Heart right ventricle (tissue), 16 donors: Measurements from ENCODE around the gene KHSRP. TPM values are rescaled to one million over a fixed set of nuclear protein-coding genes. Genes with fewer than 3 reads are reported as not detected.
"Not testable (repeated sequence)": the region's sequence is repeated elsewhere in the genome, so short reads cannot be mapped to it uniquely, and the experiment has no call there.

Source experiments
- ATAC-seq, 8 donors: fragments of 200-7000 bp; cut with Tn5 transposase; one replicate each; pipeline ENCODE4 v1.9.1; 2020; ENCODE audit warnings: mild to moderate bottlenecking in 8 of 8, moderate library complexity in 8 of 8, moderate number of reproducible peaks in 1 of 8
- DNase-seq, 2 donors: peaks; one replicate each; pipeline ENCODE4 v3.0.0-alpha.2; 2020
- H3K27ac ChIP-seq, 10 donors: fragments of 200-600 bp; sonication (generic) in 2 of 10; one replicate each; pipeline versions ENCODE4 v1.5.0 to v1.8.0; 2020 to 2022; ENCODE audit warnings: mild to moderate bottlenecking in 3 of 10
- H3K27me3 ChIP-seq, 7 donors: fragments of 200-600 bp; one replicate each; pipeline ENCODE4 v1.8.0; 2021 to 2022; ENCODE audit warnings: mild to moderate bottlenecking in 2 of 7
- H3K36me3 ChIP-seq, 9 donors: fragments of 200-600 bp; sonication (generic) in 1 of 9; one replicate each; pipeline versions ENCODE4 v1.5.0 to v1.8.0; 2020 to 2022; ENCODE audit warnings: mild to moderate bottlenecking in 2 of 9
- H3K4me1 ChIP-seq, 9 donors: fragments of 200-600 bp; sonication (generic) in 1 of 9; one replicate each; pipeline versions ENCODE4 v1.5.0 to v1.8.0; 2020 to 2022; ENCODE audit warnings: mild to moderate bottlenecking in 4 of 9
- H3K4me3 ChIP-seq, 10 donors: fragments of 200-600 bp; sonication (generic) in 2 of 10; one replicate each; pipeline versions ENCODE4 v1.5.0 to v1.8.0; 2020 to 2022; ENCODE audit warnings: mild to moderate bottlenecking in 7 of 10, moderate library complexity in 2 of 10
- H3K9me3 ChIP-seq, 11 donors: fragments of 200-600 bp in 10 of 11; sonication (generic) in 2 of 11; one replicate each; pipeline versions ENCODE4 v1.5.0 to v1.8.0; 2013 to 2022; ENCODE audit warnings: mild to moderate bottlenecking in 2 of 11, control low read depth in 1 of 11, moderate library complexity in 1 of 11
- WGBS, 2 donors: extraction: QIAGEN DNeasy Blood & Tissue Kit; methylation state at CpG; one replicate each; pipeline ENCODE4 v1.1.7; 2013; ENCODE audit warnings: inconsistent platforms in 1 of 2; 5-methylcytosine and 5-hydroxymethylcytosine counted together
- intact Hi-C, 10 donors: fragments of 100-400 bp; cut with DNase I; formaldehyde crosslinking; loops; one replicate each; pipeline versions ENCODE4 v1.11.1 to v1.14.2; 2022
- polyA plus RNA-seq, 2 donors: library from polyadenylated mRNA; stranded (reverse); fragments of 200-250 nt; gene quantifications; one replicate each; pipeline ENCODE4 v1.2.3, GENCODE V29; 2013
- total RNA-seq, 10 donors: library from RNA; stranded (reverse); fragmentation: NEBNext Ultra II Directional in 3 of 10; extraction: Animal tissue kit (Norgen Biotek cat#: 25700) in 3 of 10; gene quantifications; one replicate each; pipeline versions ENCODE4 v1.2.1 to v1.2.4, GENCODE V29; 2021 to 2023
- TF ChIP-seq, protein P1 (sequence below), 9 donors: fragments of 200-600 bp; sonication (generic) in 2 of 9; IDR thresholded peaks; one replicate each; pipeline versions ENCODE4 v1.5.0 to v1.8.0; 2021 to 2022; ENCODE audit warnings: antibody characterized with exemption in 9 of 9, mild to moderate bottlenecking in 5 of 9, moderate library complexity in 1 of 9
- donor health status: Arrhythmogenic right ventricular cardiomyopathy.
- donor health status: ischemic (EF 13 %, LVEDD 7.1; RV severe dilation, severe dysfunction).
- donor health status: healthy with polysubstance abuse.
- donor health status: DM: no; HTN: yes; CAD: no.
- donor health status: DM: no; HTN: no; CAD: no.
- donor health status: ischemic (EF 25% LVEDD 6.9; RV normal size, moderate dysfunction).
- donor health status: ischemic (EF 25% LVEDD 5.7; RV mildly dilated, moderate dysfunction).
- donor health status: healthy.
- donor health status: DM: yes; HTN: yes; CAD: no.
- donor health status: Ischemic cardiomyopathy.
- donor health status: ischemic (EF 35%, LVEDD 5.7; RV mildly dilated, moderate dysfunction).
- donor health status: nonischemic (EF 11% LVEDD 7.7; RV severe dilation, severe dysfunction).
- donor health status: DM: yes; HTN: yes; CAD: no.
- donor health status: PGD.
- donor health status: ischemic (EF 29% LVEDD 5.4; RV normal size, mild dysfunction).
- donor health status: nonischemic (EF 23%, LVEDD 6.1; RV moderate dilation, normal function).

KHSRP gene
- total and polyA plus RNA-seq, 12 donors, result 50.9 to 125 (median 86.4) TPM

DNA sequence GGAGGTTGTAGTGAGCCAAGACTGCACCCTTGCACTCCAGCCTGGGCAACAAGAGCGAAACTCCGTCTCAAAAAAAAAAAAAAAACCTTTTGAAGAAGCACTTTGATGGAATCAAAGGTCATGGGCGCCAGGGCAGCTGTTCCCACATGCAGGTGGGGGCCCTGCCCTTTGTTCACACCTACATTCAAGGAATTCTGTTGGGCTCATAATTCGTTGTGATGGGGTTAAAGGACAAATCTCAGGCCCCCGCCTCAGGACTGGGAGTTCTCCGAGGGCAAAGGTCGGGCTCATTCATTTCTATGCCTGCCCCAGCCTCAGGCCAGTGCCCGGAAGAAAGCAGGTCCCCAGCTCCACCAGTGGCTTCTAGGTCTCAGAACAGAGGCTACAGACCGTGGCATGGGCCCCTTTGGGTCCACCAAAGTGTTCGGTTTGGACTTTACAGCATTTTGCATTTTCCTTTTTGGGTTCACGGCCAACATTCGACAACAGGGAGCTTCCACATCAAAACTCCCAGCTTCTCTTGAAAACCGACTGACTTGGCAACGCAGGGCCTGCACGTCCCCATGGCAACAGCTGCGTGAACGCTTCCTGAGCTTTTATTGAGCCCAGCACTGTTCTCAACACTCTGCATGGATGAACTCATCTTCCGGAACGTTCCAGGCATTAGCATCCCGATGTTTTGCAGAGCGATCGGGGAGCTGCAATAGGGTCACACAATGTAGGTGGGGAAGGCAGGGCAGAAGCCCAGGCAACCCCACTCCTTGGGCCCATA, 21.6 kb downstream of the KHSRP start:
- H3K9me3 ChIP-seq, result no peaks in the 10 kb centered on the region
- ATAC-seq (peak in 5 of 8 donors; percentile 29 to 64 (median 46)), DNase-seq (no peak)
- no peaks in the 10 kb centered on the region for H3K36me3 ChIP-seq
- H3K27me3 ChIP-seq, result no peaks in the 10 kb centered on the region
- H3K27ac ChIP-seq, result no peak overlapping the region
- TF ChIP-seq, protein P1, sequence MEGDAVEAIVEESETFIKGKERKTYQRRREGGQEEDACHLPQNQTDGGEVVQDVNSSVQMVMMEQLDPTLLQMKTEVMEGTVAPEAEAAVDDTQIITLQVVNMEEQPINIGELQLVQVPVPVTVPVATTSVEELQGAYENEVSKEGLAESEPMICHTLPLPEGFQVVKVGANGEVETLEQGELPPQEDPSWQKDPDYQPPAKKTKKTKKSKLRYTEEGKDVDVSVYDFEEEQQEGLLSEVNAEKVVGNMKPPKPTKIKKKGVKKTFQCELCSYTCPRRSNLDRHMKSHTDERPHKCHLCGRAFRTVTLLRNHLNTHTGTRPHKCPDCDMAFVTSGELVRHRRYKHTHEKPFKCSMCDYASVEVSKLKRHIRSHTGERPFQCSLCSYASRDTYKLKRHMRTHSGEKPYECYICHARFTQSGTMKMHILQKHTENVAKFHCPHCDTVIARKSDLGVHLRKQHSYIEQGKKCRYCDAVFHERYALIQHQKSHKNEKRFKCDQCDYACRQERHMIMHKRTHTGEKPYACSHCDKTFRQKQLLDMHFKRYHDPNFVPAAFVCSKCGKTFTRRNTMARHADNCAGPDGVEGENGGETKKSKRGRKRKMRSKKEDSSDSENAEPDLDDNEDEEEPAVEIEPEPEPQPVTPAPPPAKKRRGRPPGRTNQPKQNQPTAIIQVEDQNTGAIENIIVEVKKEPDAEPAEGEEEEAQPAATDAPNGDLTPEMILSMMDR (IDR thresholded peaks at IDR 0.05), result no peak
- intact Hi-C loops, result no loop called here
- 57 to 66% methylated on average over 22 of the region's 22 CpGs for WGBS, 2 donors
- no peaks in the 10 kb centered on the region for H3K4me1 ChIP-seq
- H3K4me3 ChIP-seq, result no peak overlapping the region

DNA sequence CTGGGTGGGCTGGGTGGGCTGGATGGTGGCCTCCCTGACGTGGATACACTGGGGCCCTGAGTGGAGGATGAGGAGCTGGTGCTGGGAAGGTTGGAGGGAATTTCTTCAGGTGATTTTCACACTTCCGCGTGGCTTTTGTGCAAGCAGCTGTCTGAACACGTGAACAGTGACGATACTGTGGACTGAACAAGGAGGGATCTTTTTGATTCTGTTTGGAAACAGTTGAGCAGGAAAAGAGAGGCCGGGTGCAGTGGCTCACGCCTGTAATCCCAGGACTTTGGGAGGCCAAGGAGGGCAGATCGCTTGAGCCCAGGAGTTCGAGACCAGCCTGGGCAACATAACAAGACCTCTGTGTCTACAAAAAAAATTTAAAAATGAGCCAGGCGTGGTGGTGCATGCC, 22.6 kb downstream of the KHSRP start:
- 92% methylated on average over 10 of the region's 10 CpGs for WGBS, 2 donors
- Histone ChIP-seq H3K27ac (no peak overlapping the region), H3K4me1 (no peaks in the 10 kb centered on the region), H3K36me3 (no peaks in the 10 kb centered on the region), H3K4me3 (no peak overlapping the region), H3K27me3 (no peaks in the 10 kb centered on the region), H3K9me3 (no peaks in the 10 kb centered on the region)
- ATAC-seq (no peak), DNase-seq (no peak)
- TF ChIP-seq, protein P1 (IDR thresholded peaks at IDR 0.05), result no peak
- intact Hi-C loops, result no loop called here

DNA sequence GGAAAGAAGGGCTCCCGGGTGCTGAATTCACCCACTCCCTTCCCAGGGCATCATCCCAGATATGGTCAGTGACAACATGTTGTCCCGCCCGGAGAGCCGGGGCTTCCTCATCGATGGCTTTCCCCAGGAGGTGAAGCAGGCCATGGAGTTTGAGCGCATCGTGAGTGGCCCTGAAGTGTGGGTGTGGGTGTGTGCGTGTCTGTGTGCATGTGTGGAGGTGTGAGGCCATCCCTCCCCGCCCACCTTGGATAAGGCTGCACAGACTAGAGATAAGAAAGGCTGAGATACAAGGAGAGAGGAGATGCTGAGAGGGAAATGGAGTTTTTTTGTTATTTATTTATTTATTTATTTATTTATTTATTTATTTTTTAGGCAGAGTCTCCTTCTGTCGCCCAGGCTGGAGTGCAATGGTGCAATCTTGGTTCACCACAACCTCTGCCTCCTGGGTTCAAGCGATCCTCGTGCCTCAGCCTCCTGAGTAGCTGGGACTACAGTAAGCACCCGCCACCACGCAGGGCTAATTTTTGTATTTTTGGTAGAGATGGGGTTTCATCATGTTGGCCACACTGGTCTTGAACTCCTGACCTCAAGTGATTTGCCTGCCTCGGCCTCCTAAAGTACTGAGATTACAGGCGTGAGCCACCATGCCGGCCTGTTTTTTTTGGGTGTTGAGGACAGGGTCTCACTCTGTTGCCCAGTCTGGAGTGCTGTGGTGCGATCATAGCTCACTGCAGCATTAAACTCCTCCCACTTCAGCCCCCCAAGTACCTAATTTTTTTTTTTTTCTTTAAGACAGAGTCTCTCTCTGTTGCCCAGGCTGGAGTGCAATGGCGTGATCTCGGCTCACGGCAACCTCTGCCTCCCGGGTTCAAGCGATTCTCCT, 24.3 kb downstream of the KHSRP start:
- intact Hi-C loops, DNase-seq: not testable (repeated sequence)
- 89 to 93% methylated on average over 23 of the region's 23 CpGs for WGBS, 2 donors

DNA sequence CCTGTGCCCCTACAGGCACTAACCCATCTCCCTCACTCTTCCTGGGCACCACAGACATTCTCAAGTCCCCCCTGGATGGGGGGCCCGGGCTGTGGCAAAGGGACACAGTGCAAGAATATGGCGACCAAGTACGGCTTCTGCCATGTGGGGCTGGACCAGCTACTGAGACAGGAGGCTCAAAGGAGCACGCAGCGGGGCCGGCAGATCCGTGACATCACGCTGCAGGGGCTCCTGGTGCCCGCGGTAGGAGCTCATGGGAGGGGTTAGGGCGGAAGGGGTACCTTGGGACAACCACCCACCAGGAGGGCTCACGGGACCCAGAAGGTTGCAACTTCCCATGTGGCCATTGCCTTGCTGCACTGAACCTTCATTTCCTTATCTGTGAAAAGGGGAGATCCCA, 28.3 kb downstream of the KHSRP start:
- TF ChIP-seq, protein P1 (IDR thresholded peaks at IDR 0.05), result no peak
- no peak overlapping the region for H3K4me3 ChIP-seq
- intact Hi-C loops, result no loop called here
- H3K27ac ChIP-seq, result no peak overlapping the region
- peaks cover 0 to 7% (median 0%) of the 10 kb centered on the region in 9 donors for H3K36me3 ChIP-seq
- H3K9me3 ChIP-seq, result no peaks in the 10 kb centered on the region
- H3K27me3 ChIP-seq, result no peaks in the 10 kb centered on the region
- ATAC-seq (no peak), DNase-seq (no peak)
- 88 to 92% methylated on average over 12 of the region's 12 CpGs for WGBS, 2 donors
- peaks cover 0 to 19% (median 12%) of the 10 kb centered on the region in 9 donors for H3K4me1 ChIP-seq

More for the DNA sequence above, 24.3 kb downstream of the KHSRP start:
- H3K9me3 ChIP-seq, H3K4me3 ChIP-seq, H3K4me1 ChIP-seq, H3K27ac ChIP-seq, ATAC-seq, H3K36me3 ChIP-seq, H3K27me3 ChIP-seq: not testable (repeated sequence)
